ENCODE results near the gene GON4L.

DNA sequence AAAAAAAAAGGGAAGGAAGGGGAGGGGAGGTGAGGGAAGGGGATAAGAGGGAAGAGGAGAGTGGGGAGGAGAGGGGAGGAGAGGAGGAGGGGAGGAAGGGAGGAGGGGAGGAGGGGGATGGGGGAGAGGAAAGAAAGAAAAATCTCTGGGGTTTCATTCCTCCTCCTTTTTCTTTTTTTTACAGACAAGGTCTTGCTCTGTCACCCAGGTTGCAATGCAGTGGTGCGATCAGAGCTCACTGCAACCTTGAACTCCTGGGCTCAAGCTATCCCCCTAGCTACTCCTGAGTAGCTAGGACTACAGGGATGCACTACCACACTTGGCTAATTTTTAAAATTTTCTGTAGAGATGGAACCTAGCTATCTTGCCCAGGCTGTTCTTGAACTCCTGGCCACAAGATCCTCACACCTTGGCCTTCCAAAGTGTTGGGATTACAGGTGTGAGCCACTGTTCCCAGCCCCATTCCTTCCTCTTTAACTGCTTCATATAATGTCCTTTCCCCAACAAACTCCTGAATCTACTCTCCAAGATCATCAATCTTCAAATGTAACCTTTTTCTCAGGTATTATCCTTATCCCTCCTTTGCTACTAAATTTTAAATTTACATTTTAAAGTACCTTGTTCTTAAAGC is 23.2 kb downstream of the GON4L start:
- TF ChIP-seq CTCF (IDR thresholded peaks at IDR 0.05; ENCODE audit: low read depth, low read length, poor library complexity, severe bottlenecking) (no peak), EZH2phosphoT487 (IDR thresholded peaks at IDR 0.05; ENCODE audit: borderline replicate concordance, low read length) (no peak)
